K562 (cell line): Measurements from ENCODE around the gene BRME1. TPM values are rescaled to one million over a fixed set of nuclear protein-coding genes. Genes with fewer than 3 reads are reported as not detected.

Experiments used
- BCOR ChIP-seq: fragments of 450-650 bp; IDR thresholded peaks from 2 replicates; pipeline ENCODE4 v1.6.1; 2016
- ELF2 ChIP-seq: fragments of 250-450 bp; sonication (Bioruptor Pico); IDR thresholded peaks from 2 replicates; pipeline ENCODE4 v1.5.0; 2021; ENCODE audit warnings: mild to moderate bottlenecking
- HDAC8 ChIP-seq: fragments of 450-650 bp; IDR thresholded peaks from 2 replicates; pipeline ENCODE4 v1.6.1; 2016; ENCODE audit warnings: mild to moderate bottlenecking, missing genetic modification characterization, moderate library complexity, missing compliant biosample characterization
- HNRNPK ChIP-seq: fragments of 200-400 bp; formaldehyde crosslinking; IDR thresholded peaks from one replicate; pipeline ENCODE4 v1.6.1; 2018; ENCODE audit warnings: mild to moderate bottlenecking, low read depth, low read length; ENCODE audit not compliant: poor library complexity, severe bottlenecking
- MXI1 ChIP-seq: IDR thresholded peaks from 2 replicates; pipeline ENCODE4 v1.6.1; 2011; ENCODE audit warnings: low read depth, mild to moderate bottlenecking, improper control_type of control experiment, low read length
- PHF20 ChIP-seq: fragments of 450-650 bp; IDR thresholded peaks from 2 replicates; pipeline ENCODE4 v1.6.1; 2018; ENCODE audit not compliant: partially characterized antibody
- SAFB ChIP-seq: fragments of 200-400 bp; formaldehyde crosslinking; IDR thresholded peaks from 2 replicates; pipeline ENCODE4 v1.6.1; 2017; ENCODE audit warnings: low read depth, low read length, borderline replicate concordance
- SP2 ChIP-seq: IDR thresholded peaks from 2 replicates; pipeline ENCODE4 v1.6.1; 2011; ENCODE audit warnings: mild to moderate bottlenecking, low read depth, low read length, moderate library complexity; ENCODE audit not compliant: poor library complexity, severe bottlenecking; ENCODE audit errors: extremely low read depth
- ZFP36 ChIP-seq: fragments of 150-350 bp; IDR thresholded peaks from 2 replicates; pipeline ENCODE4 v1.6.1; 2018; ENCODE audit warnings: low read length, low read depth; ENCODE audit not compliant: partially characterized antibody
- ZNF133 ChIP-seq: fragments of 250-450 bp; sonication (Bioruptor Pico); IDR thresholded peaks from 2 replicates; pipeline ENCODE4 v1.4.0; 2020; ENCODE audit warnings: mild to moderate bottlenecking
- polyA plus RNA-seq, 8 experiments: library from polyadenylated mRNA; depleted of rRNA in 4 of 8; stranded (reverse) in 5 of 8; unstranded in 3 of 8; fragments of >200 nt; fragmentation: Nextera tagmentation in 2 of 8; fragmentation: Illumina TruSeq in 1 of 8; extraction: Ambion mirVana in 2 of 8; extraction: Trizol in 1 of 8; gene quantifications; 2 replicates each; pipeline versions ENCODE4 v1.2.1 to v1.2.3, GENCODE V29; 2011 to 2014; ENCODE audit warnings: inconsistent platforms in 1 of 8, missing spikeins in 1 of 8
- total RNA-seq, 7 experiments: library from RNA; depleted of rRNA in 6 of 7; stranded (reverse); fragments of >200 nt in 6 of 7; fragmentation: Illumina TruSeq in 2 of 7; extraction: Trizol in 2 of 7; gene quantifications; 2 replicates each; pipeline versions ENCODE4 v1.2.1 to v1.2.3, GENCODE V29; 2011 to 2021; ENCODE audit warnings: low replicate concordance in 1 of 7
- TF ChIP-seq, protein P1 (sequence below), 3 experiments: IDR thresholded peaks in 2 of 3; conservative IDR thresholded peaks in 1 of 3; 2 replicates each; pipeline ENCODE4 v1.5.1; 2011 to 2012; ENCODE audit warnings: low read length in 3 of 3, mild to moderate bottlenecking in 3 of 3, control low read depth in 2 of 3, improper control_type of control experiment in 1 of 3, inconsistent platforms in 1 of 3, low read depth in 1 of 3, mixed read lengths in 1 of 3, moderate library complexity in 1 of 3; ENCODE audit not compliant: insufficient read depth in 2 of 3
- TF ChIP-seq, protein P2 (sequence below): fragments of 150-350 bp; conservative IDR thresholded peaks from 2 replicates; pipeline ENCODE4 v1.6.1; 2014; ENCODE audit warnings: low read length

Gene BRME1
- total and polyA plus RNA-seq, 9 of the 15 experiments (the other 6 are each of a cell fraction or from before 2014, with no cell fraction given), result 0.75 to 6.1 (median 3.6) TPM

DNA sequence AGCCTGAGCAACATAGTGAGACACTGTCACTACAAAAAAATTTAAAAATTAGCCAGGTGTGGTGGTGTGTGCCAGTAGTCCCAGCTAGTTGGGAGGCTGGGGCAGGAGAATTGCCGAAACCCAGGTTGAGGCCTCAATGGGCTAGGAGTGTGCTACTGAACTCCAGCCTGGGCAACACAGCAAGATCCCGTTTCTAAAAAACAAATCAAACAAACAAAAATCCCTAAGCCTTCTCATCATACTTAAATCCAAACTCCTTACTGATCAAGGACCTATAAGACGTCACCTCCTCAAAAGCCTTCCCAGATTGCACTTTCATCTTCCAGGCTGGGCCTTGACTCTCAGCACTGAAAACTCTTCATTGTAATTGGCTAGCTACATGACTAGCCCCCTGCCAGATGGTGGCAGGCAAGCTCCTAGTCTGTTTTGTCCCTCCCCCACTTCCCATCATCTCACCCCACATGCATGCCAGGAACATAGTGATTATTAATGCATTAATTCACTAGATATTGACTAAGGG, 46.5 kb downstream of the BRME1 start (continued):
- TF ChIP-seq, protein P1, sequence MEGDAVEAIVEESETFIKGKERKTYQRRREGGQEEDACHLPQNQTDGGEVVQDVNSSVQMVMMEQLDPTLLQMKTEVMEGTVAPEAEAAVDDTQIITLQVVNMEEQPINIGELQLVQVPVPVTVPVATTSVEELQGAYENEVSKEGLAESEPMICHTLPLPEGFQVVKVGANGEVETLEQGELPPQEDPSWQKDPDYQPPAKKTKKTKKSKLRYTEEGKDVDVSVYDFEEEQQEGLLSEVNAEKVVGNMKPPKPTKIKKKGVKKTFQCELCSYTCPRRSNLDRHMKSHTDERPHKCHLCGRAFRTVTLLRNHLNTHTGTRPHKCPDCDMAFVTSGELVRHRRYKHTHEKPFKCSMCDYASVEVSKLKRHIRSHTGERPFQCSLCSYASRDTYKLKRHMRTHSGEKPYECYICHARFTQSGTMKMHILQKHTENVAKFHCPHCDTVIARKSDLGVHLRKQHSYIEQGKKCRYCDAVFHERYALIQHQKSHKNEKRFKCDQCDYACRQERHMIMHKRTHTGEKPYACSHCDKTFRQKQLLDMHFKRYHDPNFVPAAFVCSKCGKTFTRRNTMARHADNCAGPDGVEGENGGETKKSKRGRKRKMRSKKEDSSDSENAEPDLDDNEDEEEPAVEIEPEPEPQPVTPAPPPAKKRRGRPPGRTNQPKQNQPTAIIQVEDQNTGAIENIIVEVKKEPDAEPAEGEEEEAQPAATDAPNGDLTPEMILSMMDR (IDR thresholded peaks at IDR 0.05 in 2 of 3, conservative IDR thresholded peaks at IDR 0.05 in 1 of 3; ENCODE audit: insufficient read depth in 2 of 3, low read depth in 1 of 3, low read length in 3 of 3), result peak in 2 of 3 experiments; percentile 13 to 25; a peak in 2 of 6 replicates
- TF ChIP-seq HNRNPK (no peak), MXI1 (no peak), ZNF133 (CRISPR knock-in tag) (no peak), HDAC8 (no peak), BCOR (peak; percentile 93), ZFP36 (peak; percentile 98), SAFB (no peak), SP2 (no peak), PHF20 (peak; percentile 35), ELF2 (CRISPR knock-in tag) (no peak)
- TF ChIP-seq, protein P2, sequence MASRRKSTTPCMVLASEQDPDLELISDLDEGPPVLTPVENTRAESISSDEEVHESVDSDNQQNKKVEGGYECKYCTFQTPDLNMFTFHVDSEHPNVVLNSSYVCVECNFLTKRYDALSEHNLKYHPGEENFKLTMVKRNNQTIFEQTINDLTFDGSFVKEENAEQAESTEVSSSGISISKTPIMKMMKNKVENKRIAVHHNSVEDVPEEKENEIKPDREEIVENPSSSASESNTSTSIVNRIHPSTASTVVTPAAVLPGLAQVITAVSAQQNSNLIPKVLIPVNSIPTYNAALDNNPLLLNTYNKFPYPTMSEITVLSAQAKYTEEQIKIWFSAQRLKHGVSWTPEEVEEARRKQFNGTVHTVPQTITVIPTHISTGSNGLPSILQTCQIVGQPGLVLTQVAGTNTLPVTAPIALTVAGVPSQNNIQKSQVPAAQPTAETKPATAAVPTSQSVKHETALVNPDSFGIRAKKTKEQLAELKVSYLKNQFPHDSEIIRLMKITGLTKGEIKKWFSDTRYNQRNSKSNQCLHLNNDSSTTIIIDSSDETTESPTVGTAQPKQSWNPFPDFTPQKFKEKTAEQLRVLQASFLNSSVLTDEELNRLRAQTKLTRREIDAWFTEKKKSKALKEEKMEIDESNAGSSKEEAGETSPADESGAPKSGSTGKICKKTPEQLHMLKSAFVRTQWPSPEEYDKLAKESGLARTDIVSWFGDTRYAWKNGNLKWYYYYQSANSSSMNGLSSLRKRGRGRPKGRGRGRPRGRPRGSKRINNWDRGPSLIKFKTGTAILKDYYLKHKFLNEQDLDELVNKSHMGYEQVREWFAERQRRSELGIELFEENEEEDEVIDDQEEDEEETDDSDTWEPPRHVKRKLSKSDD, result no peak
